Measurements from ENCODE around the gene TNFRSF18.
"Not testable (repeated sequence)": the region's sequence is repeated elsewhere in the genome, so short reads cannot be mapped to it uniquely, and the experiment has no call there.

The TNFRSF18 gene

GRCh38 chr1:1179983-1180861 lies 26.2 kb downstream of the TNFRSF18 start:
- no peak for DNase-seq

- no peak for DNase-seq
Measured at GRCh38 chr1:1179346-1179982, 26.9 kb downstream of the TNFRSF18 start.

DNA sequence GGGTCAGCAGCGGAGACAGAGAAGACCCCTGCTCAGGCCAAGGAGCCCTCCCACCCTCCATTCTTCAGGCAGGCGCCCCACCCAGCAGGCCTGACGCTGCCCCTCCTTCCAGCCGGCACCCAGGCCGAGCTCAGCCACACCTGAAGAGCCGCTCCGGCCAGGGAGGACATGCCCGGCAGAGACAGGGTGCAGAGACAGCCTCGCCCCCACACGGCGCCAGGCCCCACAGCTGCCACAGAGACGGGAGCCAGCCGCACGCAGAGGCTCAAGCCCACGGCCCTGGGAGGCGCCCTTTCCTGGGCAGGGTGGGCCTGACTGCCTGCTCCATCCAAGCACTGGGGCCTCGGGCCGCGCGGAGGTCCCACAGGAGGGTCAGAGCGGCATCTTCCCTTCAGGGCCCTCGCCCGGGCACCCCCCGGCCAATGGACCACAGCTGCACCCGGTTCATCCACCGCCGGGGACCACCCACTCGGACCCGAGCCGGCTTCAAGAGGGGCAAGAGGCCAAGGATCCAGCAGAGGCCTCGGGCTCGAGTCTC lies 27.5 kb downstream of the TNFRSF18 start:
- DNase-seq, result no peak

GRCh38 chr1:1177452-1178206 lies 28.8 kb downstream of the TNFRSF18 start:
- DNase-seq, result no peak

- DNase-seq, result no peak
Measured at GRCh38 chr1:1176931-1177330, 29.5 kb downstream of the TNFRSF18 start.

DNA sequence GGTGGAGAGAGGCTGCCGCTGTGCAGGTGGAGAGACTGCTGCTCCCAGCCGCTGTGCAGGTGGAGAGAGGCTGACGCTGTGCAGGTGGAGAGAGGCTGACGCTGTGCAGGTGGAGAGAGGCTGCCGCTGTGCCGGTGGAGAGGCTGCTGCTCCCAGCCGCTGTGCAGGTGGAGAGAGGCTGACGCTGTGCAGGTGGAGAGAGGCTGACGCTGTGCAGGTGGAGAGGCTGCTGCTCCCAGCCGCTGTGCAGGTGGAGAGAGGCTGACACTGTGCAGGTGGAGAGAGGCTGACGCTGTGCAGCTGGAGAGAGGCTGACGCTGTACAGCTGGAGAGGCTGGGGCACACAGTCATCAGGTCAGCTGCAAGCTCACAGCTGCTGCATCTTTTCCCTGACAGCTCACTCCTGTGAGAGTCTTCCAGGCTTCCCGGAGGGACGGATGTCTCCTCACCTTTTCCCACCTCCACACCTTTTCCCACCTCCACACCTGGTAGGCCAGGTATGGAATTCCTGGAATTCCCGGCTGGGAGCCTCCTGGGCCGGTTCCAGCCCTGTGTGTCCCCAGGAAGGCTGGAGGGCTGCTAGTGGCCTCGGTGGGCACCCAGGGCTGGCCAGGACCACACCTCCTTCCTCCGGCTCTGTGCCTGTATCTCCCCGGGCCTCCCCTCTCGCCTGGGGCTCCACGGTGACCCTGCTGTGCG lies 30.2 kb downstream of the TNFRSF18 start:
- DNase-seq, result not testable (repeated sequence)

GRCh38 chr1:1175221-1176062 lies 30.9 kb downstream of the TNFRSF18 start:
- no peak for DNase-seq

DNA sequence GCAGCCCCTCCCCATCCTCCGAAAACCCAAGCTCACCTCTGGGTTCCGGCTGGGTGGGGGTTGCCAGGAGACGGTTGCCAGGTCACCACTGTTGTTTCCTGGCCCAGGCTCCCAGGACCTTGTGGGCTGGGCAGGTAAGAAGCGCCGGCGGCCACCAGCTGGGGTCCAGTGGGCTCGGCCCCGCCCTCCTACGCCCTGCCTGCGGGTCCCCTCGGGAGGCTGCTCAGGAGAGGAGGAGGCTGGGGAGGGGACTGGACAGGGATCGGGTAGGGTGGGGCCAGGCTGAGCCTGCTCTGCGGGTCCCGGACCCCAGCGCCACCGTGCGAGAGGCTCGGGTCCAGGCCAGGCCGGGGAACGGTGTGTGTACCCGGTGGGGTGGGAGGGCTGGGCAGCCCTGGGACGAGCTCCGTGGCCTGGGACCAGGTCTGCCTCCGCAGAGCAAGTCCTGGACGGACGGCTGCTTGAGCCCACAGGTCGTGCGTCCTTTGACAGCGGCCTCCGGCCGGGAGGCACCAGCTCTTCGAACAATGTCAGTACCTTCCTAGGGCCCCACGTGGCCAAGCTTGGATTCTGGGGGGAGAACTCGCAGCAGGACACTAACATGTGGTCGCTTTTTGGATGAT lies 32.5 kb downstream of the TNFRSF18 start, which contains the start of gene TTLL10:
Gene TTLL10, plus strand, starts transcription at position 88 of the 623 bp plus-strand sequence. CDS start 5,336 bp downstream, outside the sequence.
- DNase-seq, result no peak

DNA sequence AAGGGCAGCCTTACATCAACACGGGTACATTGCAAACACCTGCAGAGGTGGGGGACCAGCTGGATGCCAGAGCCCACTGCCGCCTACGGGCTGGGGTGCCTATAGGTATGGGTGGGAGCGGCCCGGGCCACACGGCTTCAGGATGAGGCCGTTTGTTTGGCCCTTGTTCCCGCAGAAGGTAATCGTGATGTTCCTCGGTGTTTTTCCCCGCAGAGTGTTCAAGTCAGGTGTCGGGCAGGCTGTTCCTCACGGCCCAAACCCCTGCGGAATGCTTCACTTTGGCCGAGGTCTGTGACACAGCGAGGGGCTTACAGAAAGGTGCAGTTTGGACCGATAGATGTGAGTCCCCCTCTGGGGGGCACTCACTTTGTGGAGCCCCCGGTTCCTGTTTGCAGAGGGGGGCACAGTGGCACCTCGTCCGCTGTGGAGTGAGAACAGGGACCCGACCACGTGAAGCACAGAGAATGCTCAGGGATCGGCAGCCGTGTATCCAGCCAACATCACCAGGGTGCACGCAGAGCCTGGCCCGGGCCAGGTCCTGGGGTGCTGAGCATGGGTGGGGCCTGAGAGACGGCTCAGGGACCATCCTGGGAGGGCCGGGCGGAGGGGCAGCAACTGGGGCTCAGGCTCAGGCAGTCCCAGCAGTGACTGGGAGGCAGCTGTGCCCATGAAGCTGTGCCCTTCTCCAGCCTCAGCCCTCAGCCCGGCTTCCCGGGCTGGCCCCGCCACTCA lies 33.2 kb downstream of the TNFRSF18 start:
- DNase-seq, result no peak

GRCh38 chr1:1171546-1172340 lies 34.6 kb downstream of the TNFRSF18 start:
- DNase-seq, result no peak

- DNase-seq, result no peak
Measured at GRCh38 chr1:1171161-1171545, 35.2 kb downstream of the TNFRSF18 start.

- no peak for DNase-seq
Measured at GRCh38 chr1:1170215-1171091, 35.9 kb downstream of the TNFRSF18 start.

- DNase-seq, result no peak
Measured at GRCh38 chr1:1169429-1170214, 36.8 kb downstream of the TNFRSF18 start.

DNA sequence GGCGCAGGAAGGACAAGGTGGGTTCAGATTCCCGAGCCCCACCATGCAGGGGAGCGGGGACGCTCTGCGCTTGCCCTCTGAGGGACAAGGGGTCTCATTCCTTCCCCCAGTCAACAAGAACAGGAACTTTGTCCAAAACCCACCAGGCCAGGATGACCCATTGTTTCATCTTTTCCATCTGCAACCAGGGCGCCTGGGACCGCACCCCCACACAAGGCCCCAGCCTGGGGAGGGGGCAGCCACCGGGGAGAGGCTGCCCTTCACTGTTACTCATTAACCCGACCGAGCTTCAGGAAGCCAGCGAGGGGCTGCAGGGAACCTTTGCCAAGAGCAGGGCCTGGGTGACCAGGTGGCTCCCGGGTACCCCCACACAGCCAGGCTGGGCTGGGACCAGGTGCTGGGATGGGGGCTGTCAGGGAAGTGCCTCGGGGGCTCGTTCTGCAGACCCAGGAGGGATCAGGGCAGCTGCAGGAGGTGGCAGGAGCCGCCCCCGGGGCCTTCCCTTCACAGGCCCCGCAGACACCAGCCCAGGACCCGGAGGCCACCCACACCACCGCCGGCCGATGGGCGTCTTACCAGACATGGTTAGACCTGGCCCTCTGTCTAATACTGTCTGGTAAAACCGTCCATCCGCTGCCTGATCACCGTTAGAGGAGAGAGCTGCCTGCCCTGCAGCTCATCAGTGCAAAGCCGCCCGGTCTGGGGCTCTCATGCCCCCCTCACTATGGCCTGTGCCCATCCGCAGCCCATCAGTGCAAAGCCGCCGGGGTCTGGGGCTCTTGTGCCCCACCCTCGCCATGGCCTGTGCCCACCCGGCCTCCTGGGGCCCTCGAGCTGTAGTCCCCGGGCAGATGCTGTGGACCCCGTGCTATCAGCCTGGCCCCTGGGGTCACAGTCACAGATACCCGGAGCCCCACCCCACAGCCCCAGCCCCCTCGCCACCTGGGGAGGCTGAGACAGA lies 37.7 kb downstream of the TNFRSF18 start:
- DNase-seq, result no peak

All from anterior cingulate cortex (tissue), 58 donors.